Right renal pelvis (tissue), 4 donors: ENCODE results near the gene CT45A10. TPM values are rescaled to one million over a fixed set of nuclear protein-coding genes. Genes with fewer than 3 reads are reported as not detected.
"Not testable (repeated sequence)": the region's sequence is repeated elsewhere in the genome, so short reads cannot be mapped to it uniquely, and the experiment has no call there.

Experiments used
- DNase-seq, 4 donors: peaks; one replicate each; pipeline ENCODE4 v3.0.0-alpha.2; 2013; ENCODE audit warnings: low read depth in 4 of 4, low spot score in 3 of 4, missing footprints in 1 of 4
- polyA plus RNA-seq, 4 donors: library from polyadenylated mRNA; unstranded; fragments of 120-200 nt; gene quantifications; one replicate each; pipeline ENCODE4 v1.2.1, GENCODE V29; 2013; ENCODE audit not compliant: insufficient read length in 4 of 4

Gene CT45A10, protein sequence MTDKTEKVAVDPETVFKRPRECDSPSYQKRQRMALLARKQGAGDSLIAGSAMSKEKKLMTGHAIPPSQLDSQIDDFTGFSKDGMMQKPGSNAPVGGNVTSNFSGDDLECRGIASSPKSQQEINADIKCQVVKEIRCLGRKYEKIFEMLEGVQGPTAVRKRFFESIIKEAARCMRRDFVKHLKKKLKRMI
- polyA plus RNA-seq: not detected

DNA sequence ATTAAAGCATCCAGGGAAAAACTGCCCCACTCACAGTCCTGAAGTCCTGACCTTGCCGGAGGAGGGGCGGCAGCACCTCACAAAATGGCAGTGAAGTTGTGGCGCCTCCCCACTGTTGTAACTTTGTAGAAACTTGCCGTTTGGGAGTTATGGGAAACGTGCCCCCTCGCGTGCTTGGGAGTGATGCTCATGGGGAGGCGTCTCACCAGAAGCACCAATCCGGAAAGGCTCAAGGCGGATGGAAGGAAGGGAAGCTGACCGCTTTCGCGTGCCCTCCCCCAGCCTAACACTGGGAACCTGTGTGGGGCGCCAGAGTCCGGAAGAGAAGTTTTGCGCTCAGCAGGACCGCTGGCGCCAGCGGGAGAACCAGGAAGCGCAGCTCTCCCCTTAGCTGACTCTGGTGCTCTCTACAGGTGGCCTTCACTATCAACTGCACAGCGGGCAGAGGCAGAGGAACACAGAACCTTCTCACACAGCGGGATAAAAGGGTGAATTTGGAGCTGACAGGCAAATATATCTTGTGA is at the start of gene CT45A10, which contains the start of gene SAGE1:
CT45A10 (minus strand) TSS at position 151 of the 524 bp plus-strand sequence. CDS start 8,100 bp downstream, outside the sequence.
SAGE1 (plus strand) TSS at position 423 of the 524 bp plus-strand sequence. CDS start 2,527 bp downstream, outside the sequence.
- no peak for DNase-seq

DNA sequence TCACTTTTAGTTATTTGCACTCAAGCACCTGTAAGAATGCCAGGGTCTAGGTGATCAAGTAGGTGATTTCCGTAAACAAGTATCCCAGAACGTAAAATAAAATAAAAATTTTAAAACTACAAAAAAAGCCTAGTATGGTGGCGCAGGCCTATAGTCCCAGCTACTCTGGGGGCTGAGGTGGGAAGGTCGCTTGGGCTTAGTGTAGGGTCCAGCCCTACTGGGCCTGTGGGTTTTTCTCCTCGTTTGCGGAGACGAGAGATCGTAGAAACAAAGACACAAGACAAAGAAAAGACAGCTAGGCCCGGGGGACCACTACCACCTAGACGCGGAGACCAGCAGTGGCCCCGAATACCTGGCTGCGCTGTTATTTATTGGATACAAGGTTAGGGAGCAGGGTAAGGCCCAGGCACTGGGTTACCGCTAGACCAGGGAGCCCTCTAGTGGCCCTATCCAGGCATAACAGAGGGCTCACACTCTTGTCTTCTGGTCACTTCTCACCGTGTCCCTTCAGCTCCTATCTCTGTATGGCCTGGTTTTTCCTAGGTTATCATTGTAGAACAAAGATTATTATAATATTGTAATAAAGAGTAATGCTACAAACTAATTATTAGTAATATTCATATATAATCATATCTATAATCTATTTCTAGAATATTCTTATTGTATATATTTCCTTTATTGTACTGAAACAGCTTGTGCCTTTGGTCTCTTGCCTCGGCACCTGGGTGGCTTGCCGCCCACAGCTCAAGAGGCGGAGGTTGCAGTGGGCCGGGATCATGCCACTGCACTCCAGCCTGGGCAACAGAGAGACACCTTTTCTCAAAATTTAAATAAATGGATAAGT is 38.6 kb upstream of the CT45A10 start:
- DNase-seq: peak in 2 of 4 donors; percentile 5 to 12

DNA sequence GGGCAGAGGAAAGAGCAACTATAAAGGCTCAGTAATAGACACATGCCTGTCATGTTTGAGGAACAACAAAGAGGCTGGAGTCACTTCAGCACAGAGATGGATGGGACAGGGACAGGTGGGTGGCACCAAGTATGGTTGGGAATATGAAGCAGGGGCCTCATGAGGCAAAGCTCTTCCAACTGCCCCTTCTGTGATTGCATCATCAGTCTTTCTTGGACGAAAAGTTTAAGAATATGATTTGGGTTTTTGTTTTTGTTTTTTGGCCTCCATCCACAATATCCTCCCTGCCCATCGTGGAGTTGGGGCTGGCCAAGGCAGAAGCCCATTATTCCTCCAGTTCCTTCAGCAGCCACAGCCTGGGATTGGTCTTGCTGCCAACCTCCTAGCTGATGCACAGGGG is 34.7 kb upstream of the CT45A10 start:
- DNase-seq: no peak

DNA sequence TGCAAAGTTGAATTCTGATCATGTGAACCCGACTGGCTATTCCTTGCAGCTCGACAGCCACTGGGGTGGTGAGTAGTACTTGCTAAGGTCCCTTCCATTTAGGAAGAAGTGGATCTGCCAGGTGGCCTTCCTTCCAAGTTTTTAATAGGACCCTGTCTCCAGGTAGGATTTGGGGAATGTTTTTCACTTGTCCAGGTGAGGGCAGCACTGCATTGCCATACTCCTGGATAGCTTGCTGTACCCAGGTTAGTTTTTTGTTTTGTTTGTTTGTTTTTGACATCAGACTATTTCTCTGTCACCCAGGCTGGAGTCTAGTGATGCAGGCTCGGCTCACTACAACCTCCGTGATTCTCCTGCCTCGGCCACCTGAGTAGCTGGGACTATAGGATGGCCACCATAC is 30.1 kb upstream of the CT45A10 start:
- DNase-seq: no peak

DNA sequence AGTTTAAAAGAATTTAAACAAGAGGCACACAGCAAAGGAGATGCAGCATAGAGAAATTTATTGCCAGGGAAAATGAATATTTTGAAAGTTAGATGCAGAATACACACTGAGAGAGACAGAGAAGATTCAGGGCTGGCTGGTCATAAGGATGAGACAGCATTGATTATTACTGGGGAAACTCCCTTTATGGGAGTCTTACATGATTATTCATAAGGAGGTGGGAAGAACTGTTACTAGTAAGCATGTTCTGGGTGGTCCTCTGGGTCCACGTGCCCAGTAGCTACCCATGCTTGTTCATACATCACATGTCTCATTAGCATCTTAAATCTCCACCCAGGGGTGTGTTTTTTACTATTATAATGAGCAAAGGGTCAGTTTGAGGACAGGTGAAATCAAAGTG is 27.3 kb upstream of the CT45A10 start:
- not testable (repeated sequence) for DNase-seq

DNA sequence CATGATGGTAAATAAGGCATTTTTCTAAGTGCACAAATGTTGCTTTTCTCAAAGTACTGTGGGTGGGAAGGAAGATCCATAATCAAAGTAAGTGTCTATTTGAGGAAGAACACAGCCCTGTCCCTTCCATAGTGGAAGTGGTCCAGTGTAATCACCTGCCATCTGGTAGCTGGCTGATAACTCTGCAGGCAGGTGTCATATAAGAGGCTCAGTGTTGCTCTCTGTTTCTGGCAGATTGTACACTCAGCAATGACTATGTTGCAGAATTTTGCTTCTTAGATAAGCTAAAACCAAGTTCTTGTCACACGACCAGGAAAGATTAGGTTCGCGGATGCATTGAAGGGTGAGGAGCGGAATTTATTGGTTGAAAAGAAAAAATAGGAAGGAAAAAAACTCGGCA is 21.2 kb upstream of the CT45A10 start:
- no peak for DNase-seq

DNA sequence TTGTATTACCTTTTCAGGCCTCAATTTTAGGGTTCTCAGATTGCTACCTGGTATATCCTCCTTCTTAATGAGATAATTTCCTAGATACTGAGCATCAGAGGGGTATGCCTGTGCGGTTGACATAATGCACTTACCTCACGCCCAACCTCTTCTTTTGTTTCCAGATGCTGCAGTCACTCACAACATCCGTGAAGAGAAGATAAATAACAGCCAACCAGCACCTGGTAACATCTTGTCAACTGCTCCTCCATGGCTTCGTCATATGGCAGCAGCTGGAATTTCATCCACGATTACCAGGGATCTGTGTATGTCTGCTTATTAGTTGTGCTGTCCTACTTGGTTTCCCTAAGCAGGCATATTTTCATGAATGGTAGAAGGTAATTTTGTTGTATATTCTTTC is 17.0 kb upstream of the CT45A10 start:
- no peak for DNase-seq

DNA sequence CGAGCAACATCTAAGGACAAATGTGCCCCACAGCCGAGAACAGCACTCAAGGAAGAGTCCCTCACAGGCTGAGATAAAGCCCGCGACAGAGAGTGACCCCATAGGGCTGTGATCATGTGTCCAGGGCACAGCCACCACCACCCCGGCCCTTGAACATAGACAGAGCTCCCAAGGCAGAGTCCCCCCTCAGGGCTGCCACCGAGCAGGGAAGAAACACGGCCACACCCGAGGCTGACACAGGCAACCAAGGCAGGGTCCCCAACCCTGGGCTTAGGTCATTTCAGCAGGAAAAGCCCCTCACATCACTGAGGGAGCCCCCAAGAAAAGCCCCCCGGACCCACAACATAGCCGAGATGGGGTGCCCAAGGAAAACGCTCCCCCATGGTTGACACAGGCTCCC is 463 bp downstream of the CT45A10 start:
- no peak for DNase-seq

DNA sequence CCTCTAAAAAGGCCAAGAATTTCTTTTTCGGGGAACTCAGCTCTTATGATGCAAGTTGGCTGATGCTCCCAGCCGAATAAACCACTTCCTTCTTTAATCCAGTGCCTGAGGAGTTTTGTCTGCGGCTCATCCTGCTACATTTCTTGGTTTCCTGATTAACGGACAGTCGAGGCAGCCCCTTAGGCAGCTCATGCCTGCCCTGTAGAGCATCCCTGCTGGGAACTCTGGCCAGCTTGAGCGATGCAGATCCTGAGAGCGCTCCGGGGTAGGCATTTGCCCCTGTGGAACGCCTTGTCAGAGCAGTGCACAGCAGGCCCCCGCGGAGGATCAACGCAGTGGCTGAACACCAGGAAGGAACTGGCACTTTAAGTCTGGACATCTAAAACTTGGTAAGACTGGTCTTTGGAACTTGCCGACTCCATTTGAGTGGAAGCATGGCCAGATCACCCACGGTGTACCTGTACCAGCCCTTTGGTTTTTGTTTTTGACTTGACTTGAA is 3.1 kb downstream of the CT45A10 start:
- DNase-seq: no peak

DNA sequence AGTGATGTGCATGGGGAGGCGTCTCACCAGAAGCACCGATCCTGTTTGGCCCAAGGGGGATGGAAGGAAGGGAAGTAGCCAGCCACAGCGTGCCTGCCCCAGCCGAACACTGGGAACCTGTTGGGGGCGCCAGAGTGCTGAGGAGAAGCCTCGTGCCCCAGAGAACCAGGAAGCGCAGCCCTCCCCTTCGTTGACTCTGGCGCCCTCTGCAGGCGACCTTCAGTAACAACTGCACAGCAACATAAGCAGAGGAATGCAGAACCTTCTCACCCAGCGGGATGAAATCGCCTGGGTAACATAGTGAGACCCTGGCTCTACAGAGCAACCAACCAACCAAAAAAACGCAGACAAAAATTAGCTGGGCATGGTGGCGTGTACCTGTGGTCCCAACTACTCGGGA is 4.3 kb downstream of the CT45A10 start:
- not testable (repeated sequence) for DNase-seq

DNA sequence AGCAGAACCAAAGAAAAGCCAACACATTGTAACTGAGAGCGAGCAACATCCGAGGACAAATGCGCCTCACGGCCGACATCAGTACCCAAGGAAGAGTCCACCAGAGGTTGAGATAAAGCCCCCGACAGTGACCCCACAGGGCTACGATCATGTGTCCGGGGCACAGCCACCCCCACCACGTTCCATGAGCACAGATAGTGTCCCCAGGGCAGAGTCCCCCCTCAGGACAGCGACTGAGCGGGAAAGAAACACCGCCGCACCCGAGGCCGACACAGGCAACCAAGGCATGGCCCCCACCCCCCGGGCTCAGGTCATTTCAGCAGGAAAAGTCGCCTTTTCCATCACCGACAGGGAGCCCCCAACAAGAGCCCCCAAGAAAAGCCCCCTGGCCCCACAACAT is 5.0 kb downstream of the CT45A10 start:
- not testable (repeated sequence) for DNase-seq

DNA sequence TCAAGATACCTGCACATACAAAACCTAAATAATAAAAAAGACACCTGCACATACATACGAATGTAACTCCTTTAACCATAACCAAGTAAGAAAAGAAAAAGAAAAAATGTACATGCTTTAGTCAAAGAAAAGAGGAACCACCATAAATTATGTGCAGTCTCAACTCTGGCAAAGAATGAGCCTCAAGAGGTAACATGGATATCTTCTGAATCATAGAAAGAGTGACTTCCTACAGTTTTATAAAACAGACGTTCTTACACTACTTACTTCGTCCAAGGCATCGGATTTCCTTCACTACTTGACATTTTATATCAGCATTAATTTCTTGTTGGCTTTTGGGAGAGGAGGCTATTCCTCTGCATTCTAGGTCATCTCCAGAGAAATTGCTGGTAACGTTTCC is 10.5 kb downstream of the CT45A10 start:
- DNase-seq: not testable (repeated sequence)

DNA sequence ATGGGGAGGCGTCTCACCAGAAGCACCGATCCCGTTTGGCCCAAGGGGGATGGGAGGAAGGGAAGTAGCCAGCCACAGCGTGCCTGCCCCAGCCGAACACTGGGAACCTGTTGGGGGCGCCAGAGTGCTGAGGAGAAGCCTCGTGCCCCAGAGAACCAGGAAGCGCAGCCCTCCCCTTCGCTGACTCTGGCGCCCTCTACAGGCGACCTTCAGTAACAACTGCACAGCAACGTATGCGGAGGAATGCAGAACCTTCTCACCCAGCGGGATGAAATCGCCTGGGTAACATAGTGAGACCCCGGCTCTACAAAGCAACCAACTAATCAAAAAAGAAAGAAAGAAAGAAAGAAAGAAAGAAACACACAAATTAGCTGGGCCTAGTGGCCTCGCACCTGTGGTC is 21.5 kb downstream of the CT45A10 start, which contains the start of gene CT45A9:
CT45A9 (minus strand) TSS at position 101 of the 400 bp plus-strand sequence. CDS start 3,751 bp downstream, outside the sequence.
- not testable (repeated sequence) for DNase-seq

DNA sequence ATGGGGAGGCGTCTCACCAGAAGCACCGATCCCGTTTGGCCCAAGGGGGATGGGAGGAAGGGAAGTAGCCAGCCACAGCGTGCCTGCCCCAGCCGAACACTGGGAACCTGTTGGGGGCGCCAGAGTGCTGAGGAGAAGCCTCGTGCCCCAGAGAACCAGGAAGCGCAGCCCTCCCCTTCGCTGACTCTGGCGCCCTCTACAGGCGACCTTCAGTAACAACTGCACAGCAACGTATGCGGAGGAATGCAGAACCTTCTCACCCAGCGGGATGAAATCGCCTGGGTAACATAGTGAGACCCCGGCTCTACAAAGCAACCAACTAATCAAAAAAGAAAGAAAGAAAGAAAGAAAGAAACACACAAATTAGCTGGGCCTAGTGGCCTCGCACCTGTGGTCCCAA is 38.8 kb downstream of the CT45A10 start, which contains the start of gene CT45A8:
CT45A8 (minus strand) TSS at position 101 of the 400 bp plus-strand sequence. CDS start 3,755 bp downstream, outside the sequence.
- not testable (repeated sequence) for DNase-seq

DNA sequence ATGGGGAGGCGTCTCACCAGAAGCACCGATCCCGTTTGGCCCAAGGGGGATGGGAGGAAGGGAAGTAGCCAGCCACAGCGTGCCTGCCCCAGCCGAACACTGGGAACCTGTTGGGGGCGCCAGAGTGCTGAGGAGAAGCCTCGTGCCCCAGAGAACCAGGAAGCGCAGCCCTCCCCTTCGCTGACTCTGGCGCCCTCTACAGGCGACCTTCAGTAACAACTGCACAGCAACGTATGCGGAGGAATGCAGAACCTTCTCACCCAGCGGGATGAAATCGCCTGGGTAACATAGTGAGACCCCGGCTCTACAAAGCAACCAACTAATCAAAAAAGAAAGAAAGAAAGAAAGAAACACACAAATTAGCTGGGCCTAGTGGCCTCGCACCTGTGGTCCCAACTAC is 56.1 kb downstream of the CT45A10 start, which contains the start of gene CT45A7:
CT45A7 (minus strand) TSS at position 101 of the 400 bp plus-strand sequence. CDS start 3,747 bp downstream, outside the sequence.
- not testable (repeated sequence) for DNase-seq

Other genes with a start within 250 kb of the CT45A10 start
- not detected for gene CT45A1, start 179.8 kb downstream of the CT45A10 start, polyA plus RNA-seq
- gene CT45A3, start 125.3 kb downstream of the CT45A10 start, polyA plus RNA-seq: not detected
- not detected for gene CT45A5, start 107.9 kb downstream of the CT45A10 start, polyA plus RNA-seq
- not detected for gene CT45A6, start 90.7 kb downstream of the CT45A10 start, polyA plus RNA-seq
- gene CT45A2, start 73.4 kb downstream of the CT45A10 start, polyA plus RNA-seq: not detected
- gene CT45A7, start 56.2 kb downstream of the CT45A10 start, polyA plus RNA-seq: under 1 TPM in 1 of 4 donors, not detected in 3; 0.12 TPM
- gene CT45A8, start 38.9 kb downstream of the CT45A10 start, polyA plus RNA-seq: not detected
- not detected for gene CT45A9, start 21.6 kb downstream of the CT45A10 start, polyA plus RNA-seq
- gene SAGE1, start 272 bp upstream of the CT45A10 start, polyA plus RNA-seq: not detected
- 10 to 100 TPM; 27.0 to 34.3 (median 32.8) TPM for gene MMGT1, start 80.5 kb upstream of the CT45A10 start, polyA plus RNA-seq
- 10 to 100 TPM; 14.6 to 21.4 (median 18.1) TPM for gene SLC9A6, start 92.0 kb upstream of the CT45A10 start, polyA plus RNA-seq